Measurements from ENCODE around the gene TNFRSF25.

TNFRSF25 gene

GRCh38 chr1:6481820-6482219 is 15.8 kb upstream of the TNFRSF25 start:
- DNase-seq (ENCODE audit: low read depth in 1 of 2, low spot score in 1 of 2), result no peak
- H3K27ac ChIP-seq (replicated peaks), result no peak overlapping the region
- H3K27me3 ChIP-seq (ENCODE audit: insufficient read depth, poor library complexity, severe bottlenecking), result peaks cover 42% of the 10 kb centered on the region
- H3K4me3 ChIP-seq (replicated peaks; ENCODE audit: insufficient read depth, low read length), result no peak overlapping the region
- TF ChIP-seq POLR2AphosphoS5 (IDR thresholded peaks at IDR 0.05; ENCODE audit: low read depth) (no peak), GABPA (IDR thresholded peaks at IDR 0.05; ENCODE audit: low read depth) (no peak), SPI1 (IDR thresholded peaks at IDR 0.05; ENCODE audit: borderline replicate concordance, low read depth) (no peak)
- TF ChIP-seq, protein P1, sequence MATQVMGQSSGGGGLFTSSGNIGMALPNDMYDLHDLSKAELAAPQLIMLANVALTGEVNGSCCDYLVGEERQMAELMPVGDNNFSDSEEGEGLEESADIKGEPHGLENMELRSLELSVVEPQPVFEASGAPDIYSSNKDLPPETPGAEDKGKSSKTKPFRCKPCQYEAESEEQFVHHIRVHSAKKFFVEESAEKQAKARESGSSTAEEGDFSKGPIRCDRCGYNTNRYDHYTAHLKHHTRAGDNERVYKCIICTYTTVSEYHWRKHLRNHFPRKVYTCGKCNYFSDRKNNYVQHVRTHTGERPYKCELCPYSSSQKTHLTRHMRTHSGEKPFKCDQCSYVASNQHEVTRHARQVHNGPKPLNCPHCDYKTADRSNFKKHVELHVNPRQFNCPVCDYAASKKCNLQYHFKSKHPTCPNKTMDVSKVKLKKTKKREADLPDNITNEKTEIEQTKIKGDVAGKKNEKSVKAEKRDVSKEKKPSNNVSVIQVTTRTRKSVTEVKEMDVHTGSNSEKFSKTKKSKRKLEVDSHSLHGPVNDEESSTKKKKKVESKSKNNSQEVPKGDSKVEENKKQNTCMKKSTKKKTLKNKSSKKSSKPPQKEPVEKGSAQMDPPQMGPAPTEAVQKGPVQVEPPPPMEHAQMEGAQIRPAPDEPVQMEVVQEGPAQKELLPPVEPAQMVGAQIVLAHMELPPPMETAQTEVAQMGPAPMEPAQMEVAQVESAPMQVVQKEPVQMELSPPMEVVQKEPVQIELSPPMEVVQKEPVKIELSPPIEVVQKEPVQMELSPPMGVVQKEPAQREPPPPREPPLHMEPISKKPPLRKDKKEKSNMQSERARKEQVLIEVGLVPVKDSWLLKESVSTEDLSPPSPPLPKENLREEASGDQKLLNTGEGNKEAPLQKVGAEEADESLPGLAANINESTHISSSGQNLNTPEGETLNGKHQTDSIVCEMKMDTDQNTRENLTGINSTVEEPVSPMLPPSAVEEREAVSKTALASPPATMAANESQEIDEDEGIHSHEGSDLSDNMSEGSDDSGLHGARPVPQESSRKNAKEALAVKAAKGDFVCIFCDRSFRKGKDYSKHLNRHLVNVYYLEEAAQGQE (IDR thresholded peaks at IDR 0.05; ENCODE audit: insufficient replicate concordance, low read depth), result no peak
- TF ChIP-seq, protein P2, sequence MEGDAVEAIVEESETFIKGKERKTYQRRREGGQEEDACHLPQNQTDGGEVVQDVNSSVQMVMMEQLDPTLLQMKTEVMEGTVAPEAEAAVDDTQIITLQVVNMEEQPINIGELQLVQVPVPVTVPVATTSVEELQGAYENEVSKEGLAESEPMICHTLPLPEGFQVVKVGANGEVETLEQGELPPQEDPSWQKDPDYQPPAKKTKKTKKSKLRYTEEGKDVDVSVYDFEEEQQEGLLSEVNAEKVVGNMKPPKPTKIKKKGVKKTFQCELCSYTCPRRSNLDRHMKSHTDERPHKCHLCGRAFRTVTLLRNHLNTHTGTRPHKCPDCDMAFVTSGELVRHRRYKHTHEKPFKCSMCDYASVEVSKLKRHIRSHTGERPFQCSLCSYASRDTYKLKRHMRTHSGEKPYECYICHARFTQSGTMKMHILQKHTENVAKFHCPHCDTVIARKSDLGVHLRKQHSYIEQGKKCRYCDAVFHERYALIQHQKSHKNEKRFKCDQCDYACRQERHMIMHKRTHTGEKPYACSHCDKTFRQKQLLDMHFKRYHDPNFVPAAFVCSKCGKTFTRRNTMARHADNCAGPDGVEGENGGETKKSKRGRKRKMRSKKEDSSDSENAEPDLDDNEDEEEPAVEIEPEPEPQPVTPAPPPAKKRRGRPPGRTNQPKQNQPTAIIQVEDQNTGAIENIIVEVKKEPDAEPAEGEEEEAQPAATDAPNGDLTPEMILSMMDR (IDR thresholded peaks at IDR 0.05; ENCODE audit: insufficient read depth, low read length), result no peak

- TF ChIP-seq SPI1 (IDR thresholded peaks at IDR 0.05; ENCODE audit: borderline replicate concordance, low read depth) (no peak), POLR2AphosphoS5 (IDR thresholded peaks at IDR 0.05; ENCODE audit: low read depth) (no peak), GABPA (IDR thresholded peaks at IDR 0.05; ENCODE audit: low read depth) (no peak)
- TF ChIP-seq, protein P2 (IDR thresholded peaks at IDR 0.05; ENCODE audit: insufficient read depth, low read length), result no peak
- TF ChIP-seq, protein P1 (IDR thresholded peaks at IDR 0.05; ENCODE audit: insufficient replicate concordance, low read depth), result no peak
- H3K27ac ChIP-seq (replicated peaks), result no peak overlapping the region
- no peak overlapping the region for H3K4me3 ChIP-seq (replicated peaks; ENCODE audit: insufficient read depth, low read length)
- peaks cover 3% of the 10 kb centered on the region for H3K27me3 ChIP-seq (ENCODE audit: insufficient read depth, poor library complexity, severe bottlenecking)
- DNase-seq (ENCODE audit: low read depth in 1 of 2, low spot score in 1 of 2), result no peak
Observed at GRCh38 chr1:6477039-6477820, 11.3 kb upstream of the TNFRSF25 start.

DNA sequence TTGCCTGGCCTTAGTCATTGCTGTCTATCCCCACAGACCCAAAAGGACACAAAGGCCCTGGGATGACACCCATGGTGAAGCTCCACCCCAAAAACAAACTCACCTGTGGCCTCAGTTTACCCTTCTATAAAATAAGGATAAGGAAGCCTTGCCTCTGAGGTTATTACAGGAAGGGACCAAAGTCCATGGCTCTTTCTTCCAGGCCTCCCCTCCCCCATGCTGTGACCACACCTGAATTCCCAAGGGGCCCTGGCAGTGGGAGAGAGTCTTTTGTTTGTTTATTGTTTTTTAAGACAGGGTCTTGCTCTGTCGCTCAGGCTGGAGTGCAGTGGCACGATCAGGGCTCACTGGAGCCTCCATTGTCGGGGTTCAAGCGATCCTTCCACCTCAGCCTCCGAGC is 10.5 kb upstream of the TNFRSF25 start:
- H3K27ac ChIP-seq (replicated peaks), result no peak overlapping the region
- TF ChIP-seq GABPA (IDR thresholded peaks at IDR 0.05; ENCODE audit: low read depth) (no peak), SPI1 (IDR thresholded peaks at IDR 0.05; ENCODE audit: borderline replicate concordance, low read depth) (no peak), POLR2AphosphoS5 (IDR thresholded peaks at IDR 0.05; ENCODE audit: low read depth) (no peak)
- TF ChIP-seq, protein P2 (IDR thresholded peaks at IDR 0.05; ENCODE audit: insufficient read depth, low read length), result no peak
- TF ChIP-seq, protein P1 (IDR thresholded peaks at IDR 0.05; ENCODE audit: insufficient replicate concordance, low read depth), result no peak
- no peak for DNase-seq (ENCODE audit: low read depth in 1 of 2, low spot score in 1 of 2)
- no peak overlapping the region for H3K4me3 ChIP-seq (replicated peaks; ENCODE audit: insufficient read depth, low read length)
- no peaks in the 10 kb centered on the region for H3K27me3 ChIP-seq (ENCODE audit: insufficient read depth, poor library complexity, severe bottlenecking)

All from HL-60 (cell line).